ENCODE measurements around the gene GRAMD1C. TPM values are rescaled to one million over a fixed set of nuclear protein-coding genes. Genes with fewer than 3 reads are reported as not detected.

Gene GRAMD1C
- total RNA-seq, 1 donor from 2014 or later = 2.4 TPM

Other genes starting within 250 kb of the GRAMD1C start
- gene USF3, start 142.1 kb upstream of the GRAMD1C start, total RNA-seq = 18.3 and 19.7 TPM in 2 replicates
- gene NAA50, start 92.5 kb upstream of the GRAMD1C start, total RNA-seq = 138 and 144 TPM in 2 replicates
- 55.3 and 58.1 TPM in 2 replicates for gene ATP6V1A, start 91.8 kb upstream of the GRAMD1C start, total RNA-seq
- 0.28 and 0.34 TPM in 2 replicates for gene ZDHHC23, start 109.2 kb downstream of the GRAMD1C start, total RNA-seq
- gene CCDC191, start 217.7 kb downstream of the GRAMD1C start, total RNA-seq = 4.5 and 5.4 TPM in 2 replicates
- 40.2 and 46.5 TPM in 2 replicates for gene QTRT2, start 217.9 kb downstream of the GRAMD1C start, total RNA-seq